Panc1 (cell line): Measurements from ENCODE around the gene CA12.

Experiments used
- POLR2AphosphoS5 ChIP-seq: IDR thresholded peaks from 2 replicates; pipeline ENCODE4 v1.6.1; 2012; ENCODE audit warnings: mild to moderate bottlenecking, low read depth, low read length, moderate library complexity
- SIN3A ChIP-seq: IDR thresholded peaks from 2 replicates; pipeline ENCODE4 v1.6.1; 2012; ENCODE audit warnings: low read depth, mild to moderate bottlenecking, low read length, moderate library complexity, borderline replicate concordance; ENCODE audit not compliant: insufficient read depth
- TF ChIP-seq, protein P1 (sequence below): fragments of 450-650 bp; IDR thresholded peaks from 2 replicates; pipeline ENCODE4 v1.5.1; 2017; ENCODE audit warnings: mild to moderate bottlenecking
- TF ChIP-seq, protein P2 (sequence below), 2 experiments: IDR thresholded peaks; 2 replicates each; pipeline ENCODE4 v1.6.1; 2011 to 2012; ENCODE audit warnings: low read depth in 2 of 2, control low read depth in 1 of 2, low read length in 1 of 2, mild to moderate bottlenecking in 1 of 2, moderate library complexity in 1 of 2; ENCODE audit not compliant: insufficient read depth in 1 of 2

DNA sequence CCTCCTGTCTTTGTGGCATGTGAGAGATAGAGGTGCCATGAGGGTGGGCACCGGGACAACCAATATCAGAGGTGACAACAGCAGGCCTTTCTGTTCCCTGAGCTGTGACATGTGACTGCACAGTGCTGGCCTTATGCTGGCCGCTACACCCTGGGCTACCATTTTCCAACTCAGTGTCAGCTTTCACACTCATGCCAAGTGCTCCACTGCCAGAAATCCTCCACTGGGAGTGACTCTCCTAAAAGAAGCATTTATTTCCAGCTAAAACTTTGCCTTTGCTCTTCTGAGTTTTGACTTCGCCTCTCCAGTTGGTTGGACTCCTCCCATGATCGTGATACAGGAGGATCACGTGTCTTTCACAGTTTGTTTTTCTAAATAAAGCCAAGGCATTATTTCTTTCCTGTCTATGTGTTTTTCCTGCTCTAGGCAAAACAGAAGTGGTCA, 31.4 kb downstream of the CA12 start:
- TF ChIP-seq, protein P1, sequence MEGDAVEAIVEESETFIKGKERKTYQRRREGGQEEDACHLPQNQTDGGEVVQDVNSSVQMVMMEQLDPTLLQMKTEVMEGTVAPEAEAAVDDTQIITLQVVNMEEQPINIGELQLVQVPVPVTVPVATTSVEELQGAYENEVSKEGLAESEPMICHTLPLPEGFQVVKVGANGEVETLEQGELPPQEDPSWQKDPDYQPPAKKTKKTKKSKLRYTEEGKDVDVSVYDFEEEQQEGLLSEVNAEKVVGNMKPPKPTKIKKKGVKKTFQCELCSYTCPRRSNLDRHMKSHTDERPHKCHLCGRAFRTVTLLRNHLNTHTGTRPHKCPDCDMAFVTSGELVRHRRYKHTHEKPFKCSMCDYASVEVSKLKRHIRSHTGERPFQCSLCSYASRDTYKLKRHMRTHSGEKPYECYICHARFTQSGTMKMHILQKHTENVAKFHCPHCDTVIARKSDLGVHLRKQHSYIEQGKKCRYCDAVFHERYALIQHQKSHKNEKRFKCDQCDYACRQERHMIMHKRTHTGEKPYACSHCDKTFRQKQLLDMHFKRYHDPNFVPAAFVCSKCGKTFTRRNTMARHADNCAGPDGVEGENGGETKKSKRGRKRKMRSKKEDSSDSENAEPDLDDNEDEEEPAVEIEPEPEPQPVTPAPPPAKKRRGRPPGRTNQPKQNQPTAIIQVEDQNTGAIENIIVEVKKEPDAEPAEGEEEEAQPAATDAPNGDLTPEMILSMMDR, result no peak
- TF ChIP-seq POLR2AphosphoS5 (no peak), SIN3A (no peak)
- TF ChIP-seq, protein P2, sequence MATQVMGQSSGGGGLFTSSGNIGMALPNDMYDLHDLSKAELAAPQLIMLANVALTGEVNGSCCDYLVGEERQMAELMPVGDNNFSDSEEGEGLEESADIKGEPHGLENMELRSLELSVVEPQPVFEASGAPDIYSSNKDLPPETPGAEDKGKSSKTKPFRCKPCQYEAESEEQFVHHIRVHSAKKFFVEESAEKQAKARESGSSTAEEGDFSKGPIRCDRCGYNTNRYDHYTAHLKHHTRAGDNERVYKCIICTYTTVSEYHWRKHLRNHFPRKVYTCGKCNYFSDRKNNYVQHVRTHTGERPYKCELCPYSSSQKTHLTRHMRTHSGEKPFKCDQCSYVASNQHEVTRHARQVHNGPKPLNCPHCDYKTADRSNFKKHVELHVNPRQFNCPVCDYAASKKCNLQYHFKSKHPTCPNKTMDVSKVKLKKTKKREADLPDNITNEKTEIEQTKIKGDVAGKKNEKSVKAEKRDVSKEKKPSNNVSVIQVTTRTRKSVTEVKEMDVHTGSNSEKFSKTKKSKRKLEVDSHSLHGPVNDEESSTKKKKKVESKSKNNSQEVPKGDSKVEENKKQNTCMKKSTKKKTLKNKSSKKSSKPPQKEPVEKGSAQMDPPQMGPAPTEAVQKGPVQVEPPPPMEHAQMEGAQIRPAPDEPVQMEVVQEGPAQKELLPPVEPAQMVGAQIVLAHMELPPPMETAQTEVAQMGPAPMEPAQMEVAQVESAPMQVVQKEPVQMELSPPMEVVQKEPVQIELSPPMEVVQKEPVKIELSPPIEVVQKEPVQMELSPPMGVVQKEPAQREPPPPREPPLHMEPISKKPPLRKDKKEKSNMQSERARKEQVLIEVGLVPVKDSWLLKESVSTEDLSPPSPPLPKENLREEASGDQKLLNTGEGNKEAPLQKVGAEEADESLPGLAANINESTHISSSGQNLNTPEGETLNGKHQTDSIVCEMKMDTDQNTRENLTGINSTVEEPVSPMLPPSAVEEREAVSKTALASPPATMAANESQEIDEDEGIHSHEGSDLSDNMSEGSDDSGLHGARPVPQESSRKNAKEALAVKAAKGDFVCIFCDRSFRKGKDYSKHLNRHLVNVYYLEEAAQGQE (IDR thresholded peaks at IDR 0.05; ENCODE audit: insufficient read depth in 1 of 2, low read depth in 2 of 2, low read length in 1 of 2), result no peak
